Progenitor cell of endocrine pancreas (in vitro differentiated cells): ENCODE measurements around the gene SPTBN1. TPM values are rescaled to one million over a fixed set of nuclear protein-coding genes. Genes with fewer than 3 reads are reported as not detected.

ENCODE experiments used
- DNase-seq: peaks from one replicate; pipeline ENCODE4 v3.0.0; 2021; ENCODE audit warnings: low spot score; ENCODE audit not compliant: unreplicated experiment
- H3K27ac Mint-ChIP-seq: 2 replicates; pipeline ENCODE4 v1.8.0; 2021; ENCODE audit warnings: mild to moderate bottlenecking, moderate library complexity, mixed read lengths
- H3K27me3 Mint-ChIP-seq: 2 replicates; pipeline ENCODE4 v1.8.0; 2021; ENCODE audit warnings: mixed read lengths
- H3K36me3 Mint-ChIP-seq: 2 replicates; pipeline ENCODE4 v1.8.0; 2022; ENCODE audit warnings: mixed read lengths; ENCODE audit not compliant: insufficient read depth
- H3K4me1 Mint-ChIP-seq: 2 replicates; pipeline ENCODE4 v1.8.0; 2021; ENCODE audit warnings: low read depth, mixed read lengths
- H3K4me3 Mint-ChIP-seq: 2 replicates; pipeline ENCODE4 v1.8.0; 2021; ENCODE audit warnings: low read depth, mild to moderate bottlenecking, moderate library complexity, mixed read lengths
- H3K9me3 Mint-ChIP-seq: 2 replicates; pipeline ENCODE4 v1.8.0; 2021; ENCODE audit warnings: low read depth, mixed read lengths
- total RNA-seq: library from RNA; stranded (reverse); gene quantifications from 2 replicates; pipeline ENCODE4 v1.2.1, GENCODE V29; 2021
- TF ChIP-seq, protein P1 (sequence below): fragments of 200-600 bp; sonication (generic); IDR thresholded peaks from one replicate; pipeline ENCODE4 v1.5.0; 2021; ENCODE audit warnings: antibody characterized with exemption, mild to moderate bottlenecking; ENCODE audit not compliant: unreplicated experiment

SPTBN1 gene
- total RNA-seq, 1 donor from 2014 or later, result 287 TPM

GRCh38 chr2:54595161-54595803 lies 139.2 kb downstream of the SPTBN1 start:
- peak overlapping the region; percentile 35 for H3K27ac Mint-ChIP-seq
- DNase-seq, result no peak
- TF ChIP-seq, protein P1, sequence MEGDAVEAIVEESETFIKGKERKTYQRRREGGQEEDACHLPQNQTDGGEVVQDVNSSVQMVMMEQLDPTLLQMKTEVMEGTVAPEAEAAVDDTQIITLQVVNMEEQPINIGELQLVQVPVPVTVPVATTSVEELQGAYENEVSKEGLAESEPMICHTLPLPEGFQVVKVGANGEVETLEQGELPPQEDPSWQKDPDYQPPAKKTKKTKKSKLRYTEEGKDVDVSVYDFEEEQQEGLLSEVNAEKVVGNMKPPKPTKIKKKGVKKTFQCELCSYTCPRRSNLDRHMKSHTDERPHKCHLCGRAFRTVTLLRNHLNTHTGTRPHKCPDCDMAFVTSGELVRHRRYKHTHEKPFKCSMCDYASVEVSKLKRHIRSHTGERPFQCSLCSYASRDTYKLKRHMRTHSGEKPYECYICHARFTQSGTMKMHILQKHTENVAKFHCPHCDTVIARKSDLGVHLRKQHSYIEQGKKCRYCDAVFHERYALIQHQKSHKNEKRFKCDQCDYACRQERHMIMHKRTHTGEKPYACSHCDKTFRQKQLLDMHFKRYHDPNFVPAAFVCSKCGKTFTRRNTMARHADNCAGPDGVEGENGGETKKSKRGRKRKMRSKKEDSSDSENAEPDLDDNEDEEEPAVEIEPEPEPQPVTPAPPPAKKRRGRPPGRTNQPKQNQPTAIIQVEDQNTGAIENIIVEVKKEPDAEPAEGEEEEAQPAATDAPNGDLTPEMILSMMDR, result no peak
- no peak overlapping the region for H3K4me3 Mint-ChIP-seq
- H3K27me3 Mint-ChIP-seq, result no peaks in the 10 kb centered on the region
- no peaks in the 10 kb centered on the region for H3K9me3 Mint-ChIP-seq
- H3K4me1 Mint-ChIP-seq, result peaks cover 59% of the 10 kb centered on the region
- peaks cover 17% of the 10 kb centered on the region for H3K36me3 Mint-ChIP-seq

DNA sequence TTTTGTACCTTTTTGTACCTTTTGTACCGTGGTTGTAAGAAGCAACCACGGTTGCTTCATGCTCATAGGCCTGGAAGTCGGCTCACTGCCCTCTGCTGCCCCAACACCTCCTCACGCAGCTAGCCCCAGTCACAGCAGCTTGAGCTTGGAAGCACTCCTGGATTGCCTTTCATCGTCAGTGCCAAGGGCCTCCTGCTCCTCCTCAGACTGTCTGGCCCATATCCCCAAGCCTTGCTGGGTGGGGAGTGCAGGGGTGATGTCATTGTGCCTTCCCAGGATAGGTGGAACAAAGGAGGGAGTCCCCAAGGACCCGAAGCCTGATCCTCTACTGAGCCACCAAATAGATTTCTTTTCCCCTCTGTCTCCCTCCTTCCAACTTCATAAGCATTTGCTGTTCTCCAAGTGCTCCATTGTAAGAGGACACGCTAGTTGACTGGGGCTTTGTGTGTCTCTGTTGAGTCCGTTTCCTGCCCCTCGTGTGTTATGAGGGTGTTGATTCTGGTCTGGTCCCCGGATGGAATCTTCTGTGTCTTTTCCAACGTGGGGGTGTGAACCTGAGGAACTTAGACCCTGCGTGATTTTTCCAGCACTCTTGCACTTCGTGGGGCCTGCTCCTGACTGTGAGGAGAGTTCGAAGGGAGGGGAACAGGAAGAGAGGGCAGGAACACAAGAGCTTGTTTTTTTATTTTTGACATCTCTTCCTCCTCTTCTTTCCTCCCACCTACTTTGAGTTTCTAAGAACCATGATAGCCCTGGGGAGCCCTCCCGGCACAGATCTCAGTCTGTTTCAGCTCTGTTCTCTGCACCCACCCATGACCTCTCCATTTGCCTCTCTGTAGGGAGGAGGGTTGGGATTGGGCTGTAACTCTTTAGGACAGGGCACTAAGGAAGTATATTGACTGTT lies 140.1 kb downstream of the SPTBN1 start:
- TF ChIP-seq, protein P1, result no peak
- Mint-ChIP-seq H3K27ac (peak overlapping the region; percentile 91), H3K4me1 (peaks cover 59% of the 10 kb centered on the region), H3K9me3 (no peaks in the 10 kb centered on the region), H3K36me3 (peaks cover 18% of the 10 kb centered on the region), H3K27me3 (no peaks in the 10 kb centered on the region), H3K4me3 (no peak overlapping the region)
- DNase-seq, result no peak

DNA sequence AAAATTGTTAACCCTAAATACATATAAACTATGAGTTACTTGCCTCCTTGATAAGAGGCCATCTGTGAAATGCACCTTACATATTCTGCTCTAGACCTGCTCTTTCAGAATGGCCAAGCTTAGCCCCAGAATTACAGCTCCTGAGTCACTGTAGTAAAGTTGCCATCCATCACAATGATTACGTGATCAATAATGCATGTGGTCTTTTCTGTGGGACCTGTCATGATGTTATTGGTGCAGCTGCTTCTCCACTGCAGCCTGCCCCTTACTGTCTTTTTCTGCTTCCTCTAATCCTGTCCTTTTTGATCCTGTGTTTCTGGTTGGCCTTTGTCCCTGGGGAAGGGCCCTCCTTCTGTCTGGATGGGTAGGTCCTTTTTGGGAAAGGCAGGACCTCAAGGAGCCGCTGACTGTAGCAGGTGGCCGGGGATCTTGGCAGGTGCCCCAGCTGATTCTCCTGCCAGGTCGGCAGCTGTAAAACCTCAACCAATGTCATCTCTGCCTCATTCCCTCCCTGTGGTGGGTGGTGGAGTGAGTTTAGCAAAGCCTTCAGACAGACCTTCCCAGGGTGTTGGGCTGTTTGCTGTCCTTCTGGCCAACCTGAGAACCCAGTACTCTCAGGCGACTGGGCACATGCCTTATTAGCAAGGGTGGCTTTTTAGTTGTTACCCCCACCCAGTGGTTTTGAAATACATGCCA lies 141.2 kb downstream of the SPTBN1 start:
- peaks cover 18% of the 10 kb centered on the region for H3K36me3 Mint-ChIP-seq
- no peak overlapping the region for H3K4me3 Mint-ChIP-seq
- no peaks in the 10 kb centered on the region for H3K9me3 Mint-ChIP-seq
- H3K4me1 Mint-ChIP-seq, result peaks cover 67% of the 10 kb centered on the region
- TF ChIP-seq, protein P1, result no peak
- peak overlapping the region; percentile 83 for H3K27ac Mint-ChIP-seq
- DNase-seq, result no peak
- no peaks in the 10 kb centered on the region for H3K27me3 Mint-ChIP-seq

- Mint-ChIP-seq H3K4me3 (no peak overlapping the region), H3K4me1 (peaks cover 78% of the 10 kb centered on the region)
- TF ChIP-seq, protein P1, result no peak
These were observed 142.5 kb downstream of the SPTBN1 start for GRCh38 chr2:54598347-54599325.

More at GRCh38 chr2:54598347-54599325, 142.5 kb downstream of the SPTBN1 start:
- H3K36me3 Mint-ChIP-seq, result peaks cover 16% of the 10 kb centered on the region
- peak overlapping the region; percentile 5 for H3K27ac Mint-ChIP-seq
- no peaks in the 10 kb centered on the region for H3K9me3 Mint-ChIP-seq
- no peak for DNase-seq
- H3K27me3 Mint-ChIP-seq, result no peaks in the 10 kb centered on the region
